Neural crest cell (in vitro differentiated cells): Measurements from ENCODE around the gene COA4. TPM values are rescaled to one million over a fixed set of nuclear protein-coding genes. Genes with fewer than 3 reads are reported as not detected.

Experiments used
- DNase-seq: peaks from one replicate; pipeline ENCODE4 v3.0.0; 2021; ENCODE audit warnings: low read depth, mixed read lengths, low spot score
- H3K27ac Mint-ChIP-seq: one replicate; pipeline ENCODE4 v1.8.0; 2021; ENCODE audit warnings: mild to moderate bottlenecking, mixed read lengths; ENCODE audit not compliant: unreplicated experiment
- H3K27me3 Mint-ChIP-seq: 2 replicates; pipeline ENCODE4 v1.8.0; 2021; ENCODE audit warnings: low read depth, mild to moderate bottlenecking, mixed read lengths
- H3K36me3 Mint-ChIP-seq: 2 replicates; pipeline ENCODE4 v1.8.0; 2021; ENCODE audit warnings: low read depth, mild to moderate bottlenecking, mixed read lengths
- H3K4me1 Mint-ChIP-seq: 2 replicates; pipeline ENCODE4 v1.8.0; 2021; ENCODE audit warnings: mixed read lengths
- H3K4me3 Mint-ChIP-seq: one replicate; pipeline ENCODE4 v1.8.0; 2021; ENCODE audit warnings: mild to moderate bottlenecking, mixed read lengths
- H3K9me3 Mint-ChIP-seq: 2 replicates; pipeline ENCODE4 v1.8.0; 2021; ENCODE audit warnings: mixed read lengths
- long read RNA-seq: library from polyadenylated mRNA; unstranded; transcript quantifications from one replicate; pipeline ENCODE4 v2.0.0, GENCODE V29; 2020
- total RNA-seq: library from RNA; stranded (reverse); gene quantifications from 2 replicates; pipeline ENCODE4 v1.2.1, GENCODE V29; 2021
- TF ChIP-seq, protein P1 (sequence below): fragments of 200-600 bp; sonication (generic); conservative IDR thresholded peaks from 2 replicates; pipeline ENCODE4 v1.5.0; 2021; ENCODE audit warnings: antibody characterized with exemption, mild to moderate bottlenecking

The COA4 gene
- total RNA-seq: 86.7 and 86.9 TPM in 2 replicates
- long read RNA-seq, transcript COA4-201 (2 exons, 960 nt): major isoform, 25 of 36 reads
- long read RNA-seq, partial matches to known transcripts: 1 of 36 reads
- long read RNA-seq, other reads (novel, unspliced or antisense): 6 of 36 reads

GRCh38 chr11:73876424-73877310 is at the start of gene COA4, which contains the start of gene PAAF1:
Gene COA4, minus strand, starts transcription at chr11:73876846. Its CDS starts 3,468 bp downstream, at chr11:73873378.
Gene PAAF1, plus strand, starts transcription at chr11:73876999. Its CDS starts 23 bp downstream, at chr11:73877022.
- no peaks in the 10 kb centered on the region for H3K27me3 Mint-ChIP-seq
- peaks cover 8% of the 10 kb centered on the region for H3K36me3 Mint-ChIP-seq
- H3K4me3 Mint-ChIP-seq: peak within 1 kb of the TSS; percentile 99
- H3K9me3 Mint-ChIP-seq: no peaks in the 10 kb centered on the region
- peaks cover 30% of the 10 kb centered on the region for H3K4me1 Mint-ChIP-seq
- TF ChIP-seq, protein P1, sequence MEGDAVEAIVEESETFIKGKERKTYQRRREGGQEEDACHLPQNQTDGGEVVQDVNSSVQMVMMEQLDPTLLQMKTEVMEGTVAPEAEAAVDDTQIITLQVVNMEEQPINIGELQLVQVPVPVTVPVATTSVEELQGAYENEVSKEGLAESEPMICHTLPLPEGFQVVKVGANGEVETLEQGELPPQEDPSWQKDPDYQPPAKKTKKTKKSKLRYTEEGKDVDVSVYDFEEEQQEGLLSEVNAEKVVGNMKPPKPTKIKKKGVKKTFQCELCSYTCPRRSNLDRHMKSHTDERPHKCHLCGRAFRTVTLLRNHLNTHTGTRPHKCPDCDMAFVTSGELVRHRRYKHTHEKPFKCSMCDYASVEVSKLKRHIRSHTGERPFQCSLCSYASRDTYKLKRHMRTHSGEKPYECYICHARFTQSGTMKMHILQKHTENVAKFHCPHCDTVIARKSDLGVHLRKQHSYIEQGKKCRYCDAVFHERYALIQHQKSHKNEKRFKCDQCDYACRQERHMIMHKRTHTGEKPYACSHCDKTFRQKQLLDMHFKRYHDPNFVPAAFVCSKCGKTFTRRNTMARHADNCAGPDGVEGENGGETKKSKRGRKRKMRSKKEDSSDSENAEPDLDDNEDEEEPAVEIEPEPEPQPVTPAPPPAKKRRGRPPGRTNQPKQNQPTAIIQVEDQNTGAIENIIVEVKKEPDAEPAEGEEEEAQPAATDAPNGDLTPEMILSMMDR: no peak
- H3K27ac Mint-ChIP-seq: peak within 1 kb of the TSS; percentile 99
- peak; percentile 80 for DNase-seq

- H3K27me3 Mint-ChIP-seq: no peaks in the 10 kb centered on the region
- H3K36me3 Mint-ChIP-seq: peaks cover 4% of the 10 kb centered on the region
- TF ChIP-seq, protein P1: no peak
- H3K9me3 Mint-ChIP-seq: no peaks in the 10 kb centered on the region
- no peak overlapping the region for H3K27ac Mint-ChIP-seq
- no peak overlapping the region for H3K4me3 Mint-ChIP-seq
- DNase-seq: no peak
- no peaks in the 10 kb centered on the region for H3K4me1 Mint-ChIP-seq
These were observed 44.5 kb upstream of the COA4 start for GRCh38 chr11:73921180-73921579.

GRCh38 chr11:73916435-73916834 is 39.8 kb upstream of the COA4 start:
- no peaks in the 10 kb centered on the region for H3K27me3 Mint-ChIP-seq
- H3K4me3 Mint-ChIP-seq: no peak overlapping the region
- H3K4me1 Mint-ChIP-seq: no peaks in the 10 kb centered on the region
- peaks cover 8% of the 10 kb centered on the region for H3K36me3 Mint-ChIP-seq
- H3K9me3 Mint-ChIP-seq: no peaks in the 10 kb centered on the region
- no peak overlapping the region for H3K27ac Mint-ChIP-seq
- no peak for DNase-seq
- TF ChIP-seq, protein P1: no peak

DNA sequence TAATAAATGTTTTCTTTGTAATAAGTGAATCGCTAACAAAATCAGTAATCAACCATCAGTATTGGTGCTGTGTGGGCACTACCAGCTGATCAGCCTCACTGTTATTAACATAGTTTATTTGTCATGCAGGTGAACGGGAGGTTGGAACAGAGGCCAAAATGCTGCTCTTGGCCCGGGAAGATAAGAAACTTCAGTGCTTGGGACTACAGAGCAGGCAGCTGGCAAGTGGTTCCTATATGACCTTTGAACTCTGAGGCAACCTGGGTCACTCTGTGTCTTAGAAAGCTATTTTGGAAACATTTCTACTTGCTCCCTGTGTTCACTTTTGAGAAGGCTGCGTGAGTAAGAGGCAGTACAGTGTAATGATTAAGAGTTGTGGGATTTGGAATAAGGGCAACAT is 37.6 kb upstream of the COA4 start:
- Mint-ChIP-seq H3K4me3 (no peak overlapping the region), H3K27ac (no peak overlapping the region), H3K9me3 (no peaks in the 10 kb centered on the region), H3K36me3 (peaks cover 11% of the 10 kb centered on the region), H3K27me3 (no peaks in the 10 kb centered on the region), H3K4me1 (no peaks in the 10 kb centered on the region)
- DNase-seq: no peak
- TF ChIP-seq, protein P1: no peak

GRCh38 chr11:73913472-73913871 is 36.8 kb upstream of the COA4 start:
- Mint-ChIP-seq H3K4me3 (no peak overlapping the region), H3K36me3 (peaks cover 11% of the 10 kb centered on the region), H3K27ac (no peak overlapping the region), H3K4me1 (no peaks in the 10 kb centered on the region), H3K9me3 (no peaks in the 10 kb centered on the region), H3K27me3 (no peaks in the 10 kb centered on the region)
- TF ChIP-seq, protein P1: no peak
- no peak for DNase-seq
